Stimulated activated CD8-positive, alpha-beta memory T cell treated with anti-CD3 and anti-CD28 coated beads, Interleukin-12 subunit alpha, Interleukin-12 subunit beta, amount 100 ng/mL, for 4 hours (primary cell): Measurements from ENCODE around the gene HOXB2.

Source experiments
- DNase-seq: peaks from one replicate; pipeline ENCODE4 v3.0.0-alpha.2; 2020; ENCODE audit warnings: low read depth

The HOXB2 gene

GRCh38 chr17:48578616-48579470 is 33.9 kb upstream of the HOXB2 start:
- no peak for DNase-seq

GRCh38 chr17:48577946-48578615 is 33.2 kb upstream of the HOXB2 start, which contains the start of gene HOXB4:
HOXB4 (minus strand) TSS chr17:48578350; CDS start chr17:48578319, 31 bp downstream.
- DNase-seq: no peak

- no peak for DNase-seq
These were observed 32.5 kb upstream of the HOXB2 start for GRCh38 chr17:48577330-48577945.

GRCh38 chr17:48576479-48577309 is 31.8 kb upstream of the HOXB2 start:
- no peak for DNase-seq

- DNase-seq: no peak
These were observed 31.0 kb upstream of the HOXB2 start for GRCh38 chr17:48575673-48576478.

- no peak for DNase-seq
These were observed 30.2 kb upstream of the HOXB2 start for GRCh38 chr17:48575066-48575582.

GRCh38 chr17:48574505-48575065 is 29.7 kb upstream of the HOXB2 start:
- DNase-seq: no peak

- no peak for DNase-seq
These were observed 27.0 kb upstream of the HOXB2 start for GRCh38 chr17:48571826-48572417.

GRCh38 chr17:48571024-48571818 is 26.3 kb upstream of the HOXB2 start:
- DNase-seq: no peak

GRCh38 chr17:48570325-48571023 is 25.6 kb upstream of the HOXB2 start:
- no peak for DNase-seq

- DNase-seq: no peak
These were observed 24.9 kb upstream of the HOXB2 start for GRCh38 chr17:48569674-48570324.

GRCh38 chr17:48569240-48569582 is 24.3 kb upstream of the HOXB2 start:
- DNase-seq: no peak

GRCh38 chr17:48568499-48569239 is 23.8 kb upstream of the HOXB2 start:
- no peak for DNase-seq

GRCh38 chr17:48567646-48568354 is 22.9 kb upstream of the HOXB2 start:
- no peak for DNase-seq

- DNase-seq: no peak
These were observed 22.3 kb upstream of the HOXB2 start for GRCh38 chr17:48567209-48567608.

- no peak for DNase-seq
These were observed 21.8 kb upstream of the HOXB2 start for GRCh38 chr17:48566717-48567116.
